Hepatocyte (in vitro differentiated cells): Measurements from ENCODE around the gene KLHL8. TPM values are rescaled to one million over a fixed set of nuclear protein-coding genes. Genes with fewer than 3 reads are reported as not detected.
A peak's percentile ranks its signal among the peaks of the same experiment; 100 is the strongest.

Experiments
- DNase-seq: peaks from one replicate; pipeline ENCODE4 v3.0.0-alpha.2; 2016; ENCODE audit warnings: low spot score
- H2AFZ ChIP-seq: fragments of 200-600 bp; sonication (generic); 2 replicates; pipeline ENCODE4 v1.6.0; 2016; ENCODE audit warnings: antibody characterized with exemption, mild to moderate bottlenecking
- H3K27ac ChIP-seq: fragments of 200-600 bp; sonication (generic); 2 replicates; pipeline ENCODE4 v1.5.1; 2016; ENCODE audit warnings: mild to moderate bottlenecking
- H3K27me3 ChIP-seq: fragments of 200-600 bp; sonication (generic); 2 replicates; pipeline ENCODE4 v1.6.1; 2016
- H3K36me3 ChIP-seq: fragments of 200-600 bp; sonication (generic); replicated peaks from 2 replicates; pipeline ENCODE4 v1.5.1; 2016; ENCODE audit warnings: low read depth; ENCODE audit not compliant: insufficient read depth
- H3K4me1 ChIP-seq: fragments of 200-600 bp; sonication (generic); 2 replicates; pipeline ENCODE4 v1.5.1; 2016; ENCODE audit warnings: mild to moderate bottlenecking, moderate library complexity; ENCODE audit not compliant: insufficient read depth
- H3K4me2 ChIP-seq: fragments of 200-600 bp; sonication (generic); 2 replicates; pipeline ENCODE4 v1.6.0; 2016
- H3K4me3 ChIP-seq: fragments of 200-600 bp; sonication (generic); 2 replicates; pipeline ENCODE4 v1.5.1; 2016; ENCODE audit warnings: mild to moderate bottlenecking
- H3K79me2 ChIP-seq: fragments of 200-600 bp; sonication (generic); 2 replicates; pipeline ENCODE4 v1.6.0; 2017; ENCODE audit warnings: mild to moderate bottlenecking
- H3K9me2 ChIP-seq: fragments of 200-600 bp; sonication (generic); replicated peaks from 2 replicates; pipeline ENCODE4 v1.6.0; 2017; ENCODE audit warnings: mild to moderate bottlenecking; ENCODE audit not compliant: insufficient read depth
- H3K9me3 ChIP-seq: fragments of 200-600 bp; sonication (generic); 2 replicates; pipeline ENCODE4 v1.5.1; 2016; ENCODE audit warnings: low read depth, mild to moderate bottlenecking
- H4K20me1 ChIP-seq: fragments of 200-600 bp; sonication (generic); 2 replicates; pipeline ENCODE4 v1.6.0; 2016; ENCODE audit warnings: mild to moderate bottlenecking; ENCODE audit not compliant: insufficient read depth, poor library complexity, severe bottlenecking
- EZH2 ChIP-seq: fragments of 200-600 bp; sonication (generic); IDR thresholded peaks from 2 replicates; pipeline ENCODE4 v1.6.1; 2016; ENCODE audit warnings: antibody characterized with exemption, mild to moderate bottlenecking, borderline replicate concordance
- EZH2phosphoT487 ChIP-seq: fragments of 200-600 bp; sonication (generic); IDR thresholded peaks from one replicate; pipeline ENCODE4 v1.6.1; 2018; ENCODE audit warnings: antibody characterized with exemption, mild to moderate bottlenecking, low read depth, moderate library complexity; ENCODE audit not compliant: unreplicated experiment, severe bottlenecking
- WGBS: methylation state at CpG from one replicate; pipeline ENCODE4 v1.1.6; 2016; ENCODE audit warnings: low lambda C conversion rate; ENCODE audit errors: missing lambda C conversion rate; 5-methylcytosine and 5-hydroxymethylcytosine counted together
- polyA plus RNA-seq: library from polyadenylated mRNA; unstranded; fragments of >200 nt; fragmentation: Nextera tagmentation; extraction: Ambion mirVana; gene quantifications from 2 replicates; pipeline ENCODE4 v1.2.1, GENCODE V29; 2016
- total RNA-seq: library from RNA; depleted of rRNA; stranded (reverse); fragments of >200 nt; gene quantifications from 2 replicates; pipeline ENCODE4 v1.2.3, GENCODE V29; 2014
- TF ChIP-seq, protein P1 (sequence below): fragments of 200-600 bp; sonication (generic); IDR thresholded peaks from 2 replicates; pipeline ENCODE4 v1.5.1; 2016; ENCODE audit warnings: antibody characterized with exemption, mild to moderate bottlenecking; ENCODE audit not compliant: poor library complexity

KLHL8 gene
- total and polyA plus RNA-seq, 2 experiments from 2014 or later: 10.0 to 23.9 TPM

DNA sequence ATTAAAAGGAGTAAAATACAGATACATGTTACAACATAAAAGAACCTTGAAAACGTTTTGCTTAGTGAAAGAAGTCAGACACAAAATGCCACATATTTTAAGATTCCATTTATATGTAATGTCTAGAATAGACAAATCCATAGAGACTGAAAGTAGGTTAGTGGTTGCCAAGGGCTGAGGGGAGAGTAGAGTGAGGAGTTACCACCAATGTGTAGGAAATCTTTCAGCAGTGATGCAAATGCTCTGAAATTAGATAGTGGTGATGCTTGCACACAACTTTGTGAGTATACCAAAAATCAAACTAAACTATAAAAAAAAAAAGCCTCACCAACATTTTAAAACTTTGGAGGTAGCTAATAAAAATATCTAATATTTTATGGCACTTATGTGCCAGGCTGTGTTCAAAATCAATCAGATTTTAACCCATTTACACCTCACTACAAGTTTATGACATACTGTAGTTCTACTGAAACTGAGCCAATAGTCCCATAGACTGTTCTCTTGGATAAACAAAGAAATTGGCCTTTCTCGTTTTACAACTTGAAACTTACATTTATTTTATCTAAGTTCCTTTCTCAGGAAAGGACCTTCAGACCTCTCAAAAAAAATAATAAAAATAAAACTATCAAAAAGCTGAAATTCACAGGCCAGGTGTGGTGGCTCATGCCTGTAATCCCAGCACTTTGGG, 29.1 kb upstream of the KLHL8 start:
- no peak for DNase-seq
- Histone ChIP-seq H3K79me2 (no peaks in the 10 kb centered on the region), H3K4me3 (no peak overlapping the region), H3K36me3 (no peaks in the 10 kb centered on the region), H4K20me1 (no peaks in the 10 kb centered on the region), H2AFZ (no peak overlapping the region), H3K4me1 (no peaks in the 10 kb centered on the region), H3K27ac (no peak overlapping the region), H3K9me3 (no peaks in the 10 kb centered on the region), H3K9me2 (no peaks in the 10 kb centered on the region), H3K4me2 (peak overlapping the region; percentile 11), H3K27me3 (no peaks in the 10 kb centered on the region)
- TF ChIP-seq, protein P1, sequence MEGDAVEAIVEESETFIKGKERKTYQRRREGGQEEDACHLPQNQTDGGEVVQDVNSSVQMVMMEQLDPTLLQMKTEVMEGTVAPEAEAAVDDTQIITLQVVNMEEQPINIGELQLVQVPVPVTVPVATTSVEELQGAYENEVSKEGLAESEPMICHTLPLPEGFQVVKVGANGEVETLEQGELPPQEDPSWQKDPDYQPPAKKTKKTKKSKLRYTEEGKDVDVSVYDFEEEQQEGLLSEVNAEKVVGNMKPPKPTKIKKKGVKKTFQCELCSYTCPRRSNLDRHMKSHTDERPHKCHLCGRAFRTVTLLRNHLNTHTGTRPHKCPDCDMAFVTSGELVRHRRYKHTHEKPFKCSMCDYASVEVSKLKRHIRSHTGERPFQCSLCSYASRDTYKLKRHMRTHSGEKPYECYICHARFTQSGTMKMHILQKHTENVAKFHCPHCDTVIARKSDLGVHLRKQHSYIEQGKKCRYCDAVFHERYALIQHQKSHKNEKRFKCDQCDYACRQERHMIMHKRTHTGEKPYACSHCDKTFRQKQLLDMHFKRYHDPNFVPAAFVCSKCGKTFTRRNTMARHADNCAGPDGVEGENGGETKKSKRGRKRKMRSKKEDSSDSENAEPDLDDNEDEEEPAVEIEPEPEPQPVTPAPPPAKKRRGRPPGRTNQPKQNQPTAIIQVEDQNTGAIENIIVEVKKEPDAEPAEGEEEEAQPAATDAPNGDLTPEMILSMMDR: no peak
- TF ChIP-seq EZH2phosphoT487 (no peak), EZH2 (no peak)
- 45% methylated on average over 2 of the region's 2 CpGs for WGBS

DNA sequence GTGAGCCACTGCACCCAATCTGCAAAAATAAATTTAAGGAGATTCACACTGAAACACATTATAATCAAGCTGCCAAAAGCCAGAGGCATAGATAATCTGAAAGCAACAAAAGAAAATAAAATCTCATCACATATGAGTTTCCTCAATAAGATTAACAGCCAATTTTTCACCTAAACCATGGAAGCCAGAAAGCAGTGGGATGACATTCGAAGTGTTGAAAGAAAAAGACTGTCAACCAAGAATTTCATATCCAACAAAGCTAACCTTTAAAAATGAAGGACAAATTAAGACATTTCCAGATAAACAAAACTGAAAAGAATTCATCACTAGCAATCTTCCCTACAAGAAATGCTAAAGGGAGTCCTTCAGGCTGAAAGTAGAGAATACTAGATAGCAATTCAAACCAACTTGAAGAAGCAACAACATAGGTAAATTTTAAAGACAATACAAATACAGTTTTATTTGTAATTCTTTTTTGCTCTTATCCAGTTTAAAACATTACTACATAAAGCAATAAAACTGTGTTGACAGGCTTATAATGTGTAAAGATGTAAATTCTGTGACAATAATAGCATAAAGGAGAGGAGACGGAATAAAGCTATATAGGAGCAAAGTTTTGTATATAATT, 23.1 kb upstream of the KLHL8 start:
- TF ChIP-seq, protein P1: no peak
- TF ChIP-seq EZH2 (no peak), EZH2phosphoT487 (no peak)
- Histone ChIP-seq H2AFZ (no peak overlapping the region), H3K27me3 (no peaks in the 10 kb centered on the region), H3K9me3 (peaks cover 9% of the 10 kb centered on the region), H3K36me3 (no peaks in the 10 kb centered on the region), H3K9me2 (no peaks in the 10 kb centered on the region), H3K79me2 (no peaks in the 10 kb centered on the region), H3K4me1 (peaks cover 10% of the 10 kb centered on the region), H3K4me3 (no peak overlapping the region), H3K27ac (no peak overlapping the region), H3K4me2 (no peak overlapping the region), H4K20me1 (no peaks in the 10 kb centered on the region)
- DNase-seq: no peak
- 100% methylated on average over 2 of the region's 2 CpGs for WGBS

DNA sequence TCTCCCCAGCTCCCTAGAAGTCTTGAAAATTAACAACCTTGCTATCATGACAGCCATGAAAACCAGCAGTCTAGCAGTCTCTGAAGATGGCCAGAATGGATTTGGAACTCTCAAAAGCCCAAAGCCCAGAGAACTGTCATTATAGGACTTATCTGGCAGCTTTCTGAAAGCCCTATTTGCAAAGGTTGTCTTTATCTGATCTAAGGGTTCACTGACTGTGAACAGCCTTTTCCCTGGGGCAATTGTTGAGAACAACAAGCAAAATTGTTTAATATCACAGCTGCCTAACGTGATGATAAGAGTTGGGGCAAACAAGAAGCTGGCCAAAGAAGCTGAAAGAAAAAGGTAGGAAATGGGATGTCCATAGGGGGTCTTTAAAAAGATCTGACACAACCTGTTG, 20.9 kb upstream of the KLHL8 start:
- Histone ChIP-seq H3K4me2 (no peak overlapping the region), H3K36me3 (no peaks in the 10 kb centered on the region), H3K9me2 (no peaks in the 10 kb centered on the region), H3K9me3 (peaks cover 9% of the 10 kb centered on the region), H3K27me3 (no peaks in the 10 kb centered on the region), H3K4me3 (no peak overlapping the region), H3K79me2 (no peaks in the 10 kb centered on the region), H4K20me1 (no peaks in the 10 kb centered on the region), H2AFZ (no peak overlapping the region), H3K27ac (no peak overlapping the region), H3K4me1 (peaks cover 10% of the 10 kb centered on the region)
- no peak for DNase-seq
- WGBS: 35% methylated on average over 1 of the region's 1 CpG
- no peak for TF ChIP-seq EZH2
- TF ChIP-seq, protein P1: no peak
- no peak for TF ChIP-seq EZH2phosphoT487
